K562 (cell line): Measurements from ENCODE around the gene AZU1. TPM values are rescaled to one million over a fixed set of nuclear protein-coding genes. Genes with fewer than 3 reads are reported as not detected.
A peak's percentile ranks its signal among the peaks of the same experiment; 100 is the strongest.

Experiments used
- CCNT2 ChIP-seq: IDR thresholded peaks from 2 replicates; pipeline ENCODE4 v1.6.1; 2011; ENCODE audit warnings: borderline replicate concordance, low read depth, mild to moderate bottlenecking, moderate library complexity, mixed read lengths, low read length; ENCODE audit not compliant: insufficient read length; ENCODE audit errors: extremely low read depth
- ESRRB ChIP-seq: fragments of 250-450 bp; sonication (Bioruptor Pico); IDR thresholded peaks from 2 replicates; pipeline ENCODE4 v1.5.0; 2020; ENCODE audit warnings: mild to moderate bottlenecking, moderate library complexity, borderline replicate concordance
- FOS ChIP-seq: IDR thresholded peaks from 3 replicates; pipeline ENCODE4 v1.6.1; 2011; ENCODE audit not compliant: insufficient read length; ENCODE audit errors: extremely low read depth
- GTF2F1 ChIP-seq: IDR thresholded peaks from 2 replicates; pipeline ENCODE4 v1.6.1; 2011; ENCODE audit warnings: low read depth, low read length, improper control_type of control experiment
- NFRKB ChIP-seq: fragments of 450-650 bp; IDR thresholded peaks from 2 replicates; pipeline ENCODE4 v1.6.1; 2016; ENCODE audit warnings: low read depth
- PRPF4 ChIP-seq: fragments of 200-400 bp; formaldehyde crosslinking; IDR thresholded peaks from one replicate; pipeline ENCODE4 v1.6.1; 2017; ENCODE audit warnings: low read length, low read depth, mild to moderate bottlenecking; ENCODE audit not compliant: insufficient read depth, poor library complexity, severe bottlenecking
- PTTG1 ChIP-seq: fragments of 450-650 bp; IDR thresholded peaks from 2 replicates; pipeline ENCODE4 v1.6.1; 2016; ENCODE audit warnings: low read depth, mild to moderate bottlenecking, missing genetic modification characterization, missing compliant biosample characterization
- PURB ChIP-seq: sonication (generic); formaldehyde crosslinking; IDR thresholded peaks from 2 replicates; pipeline ENCODE4 v1.9.0; 2021; ENCODE audit warnings: low read depth, mild to moderate bottlenecking, missing genetic modification reagents
- SIX5 ChIP-seq, 2 experiments: IDR thresholded peaks; 2 replicates each; pipeline ENCODE4 v1.6.1; 2011; ENCODE audit warnings: low read length in 2 of 2, borderline replicate concordance in 1 of 2, low read depth in 1 of 2, mild to moderate bottlenecking in 1 of 2, moderate library complexity in 1 of 2; ENCODE audit not compliant: insufficient read depth in 1 of 2
- STAG1 ChIP-seq: sonication (generic); formaldehyde crosslinking; IDR thresholded peaks from 2 replicates; pipeline ENCODE4 v1.5.0; 2020; ENCODE audit warnings: missing genetic modification reagents, borderline replicate concordance
- ZBTB7A ChIP-seq: IDR thresholded peaks from 2 replicates; pipeline ENCODE4 v1.6.1; 2011; ENCODE audit warnings: low read depth, mild to moderate bottlenecking, low read length, moderate library complexity, borderline replicate concordance; ENCODE audit not compliant: control insufficient read depth
- ZC3H4 ChIP-seq: sonication (generic); formaldehyde crosslinking; IDR thresholded peaks from 2 replicates; pipeline ENCODE4 v1.9.0; 2021; ENCODE audit warnings: missing genetic modification reagents, borderline replicate concordance
- ZNF584 ChIP-seq: fragments of 200-800 bp; sonication (Bioruptor generic); IDR thresholded peaks from 2 replicates; pipeline ENCODE4 v1.6.1; 2016; ENCODE audit warnings: low read depth, mild to moderate bottlenecking, missing genetic modification characterization, missing compliant biosample characterization
- polyA plus RNA-seq, 8 experiments: library from polyadenylated mRNA; depleted of rRNA in 4 of 8; stranded (reverse) in 5 of 8; unstranded in 3 of 8; fragments of >200 nt; fragmentation: Nextera tagmentation in 2 of 8; fragmentation: Illumina TruSeq in 1 of 8; extraction: Ambion mirVana in 2 of 8; extraction: Trizol in 1 of 8; gene quantifications; 2 replicates each; pipeline versions ENCODE4 v1.2.1 to v1.2.3, GENCODE V29; 2011 to 2014; ENCODE audit warnings: inconsistent platforms in 1 of 8, missing spikeins in 1 of 8
- total RNA-seq, 7 experiments: library from RNA; depleted of rRNA in 6 of 7; stranded (reverse); fragments of >200 nt in 6 of 7; fragmentation: Illumina TruSeq in 2 of 7; extraction: Trizol in 2 of 7; gene quantifications; 2 replicates each; pipeline versions ENCODE4 v1.2.1 to v1.2.3, GENCODE V29; 2011 to 2021; ENCODE audit warnings: low replicate concordance in 1 of 7
- TF ChIP-seq, protein P1 (sequence below): IDR thresholded peaks from 2 replicates; pipeline ENCODE4 v1.6.1; 2014; ENCODE audit warnings: antibody characterized with exemption
- TF ChIP-seq, protein P2 (sequence below): IDR thresholded peaks from 2 replicates; pipeline ENCODE4 v1.6.1; 2016; ENCODE audit warnings: missing genetic modification characterization, missing compliant biosample characterization
- TF ChIP-seq, protein P3 (sequence below), 2 experiments: fragments of 450-650 bp; IDR thresholded peaks; 2 replicates each; pipeline ENCODE4 v1.6.1; 2018; ENCODE audit warnings: mild to moderate bottlenecking in 2 of 2, low read depth in 1 of 2; ENCODE audit not compliant: partially characterized antibody in 2 of 2
- TF ChIP-seq, protein P4 (sequence below): fragments of 250-450 bp; sonication (Bioruptor Pico); IDR thresholded peaks from 2 replicates; pipeline ENCODE4 v1.8.0; 2022; ENCODE audit warnings: moderate library complexity, mild to moderate bottlenecking, inconsistent platforms

AZU1 gene
- total and polyA plus RNA-seq, 9 of the 15 experiments (the other 6 are each of a cell fraction or from before 2014, with no cell fraction given), result 0.29 to 1.9 (median 0.59) TPM; not detected in 3

DNA sequence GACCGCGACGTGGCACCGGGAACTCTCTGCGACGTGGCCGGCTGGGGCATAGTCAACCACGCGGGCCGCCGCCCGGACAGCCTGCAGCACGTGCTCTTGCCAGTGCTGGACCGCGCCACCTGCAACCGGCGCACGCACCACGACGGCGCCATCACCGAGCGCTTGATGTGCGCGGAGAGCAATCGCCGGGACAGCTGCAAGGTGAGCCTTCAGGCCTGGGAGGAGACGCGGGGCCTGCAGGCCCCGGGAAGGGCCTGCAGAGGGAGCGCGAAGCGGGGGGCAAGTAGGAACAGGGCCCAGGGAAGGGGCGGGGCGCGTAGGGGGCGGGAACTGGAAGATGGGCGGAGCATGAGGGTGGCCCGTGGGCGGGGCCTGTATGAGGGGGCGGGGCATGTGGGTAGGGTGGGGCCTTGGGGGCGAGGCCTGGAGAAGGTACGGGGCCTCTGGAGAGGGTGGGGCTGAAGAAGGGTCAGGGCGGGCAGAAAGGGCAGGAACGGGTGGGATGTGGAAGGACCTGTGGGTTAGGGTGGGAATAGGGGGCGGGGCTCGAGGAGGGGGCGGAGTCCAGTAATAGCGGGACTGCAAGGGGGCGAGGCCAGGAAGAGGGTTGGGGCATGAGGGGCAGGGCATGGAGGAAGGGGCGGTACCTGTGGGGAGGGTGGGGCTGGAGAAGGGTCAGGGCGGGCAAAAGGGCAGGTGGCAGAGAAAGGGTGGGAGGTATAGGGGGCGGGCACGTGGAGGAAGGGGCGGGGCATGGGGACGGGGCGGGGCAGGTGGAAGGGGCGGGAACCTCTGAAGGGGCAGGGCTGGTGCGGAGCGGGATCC, 34.3 kb downstream of the AZU1 start (continued):
- TF ChIP-seq, protein P1, sequence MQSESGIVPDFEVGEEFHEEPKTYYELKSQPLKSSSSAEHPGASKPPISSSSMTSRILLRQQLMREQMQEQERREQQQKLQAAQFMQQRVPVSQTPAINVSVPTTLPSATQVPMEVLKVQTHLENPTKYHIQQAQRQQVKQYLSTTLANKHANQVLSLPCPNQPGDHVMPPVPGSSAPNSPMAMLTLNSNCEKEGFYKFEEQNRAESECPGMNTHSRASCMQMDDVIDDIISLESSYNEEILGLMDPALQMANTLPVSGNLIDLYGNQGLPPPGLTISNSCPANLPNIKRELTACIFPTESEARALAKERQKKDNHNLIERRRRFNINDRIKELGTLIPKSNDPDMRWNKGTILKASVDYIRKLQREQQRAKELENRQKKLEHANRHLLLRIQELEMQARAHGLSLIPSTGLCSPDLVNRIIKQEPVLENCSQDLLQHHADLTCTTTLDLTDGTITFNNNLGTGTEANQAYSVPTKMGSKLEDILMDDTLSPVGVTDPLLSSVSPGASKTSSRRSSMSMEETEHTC, result no peak
- no peak for TF ChIP-seq PTTG1 (tag)
- TF ChIP-seq SIX5 (IDR thresholded peaks at IDR 0.05; ENCODE audit: borderline replicate concordance in 1 of 2, insufficient read depth in 1 of 2, low read depth in 1 of 2, low read length in 2 of 2), result no peak
- TF ChIP-seq, protein P2, sequence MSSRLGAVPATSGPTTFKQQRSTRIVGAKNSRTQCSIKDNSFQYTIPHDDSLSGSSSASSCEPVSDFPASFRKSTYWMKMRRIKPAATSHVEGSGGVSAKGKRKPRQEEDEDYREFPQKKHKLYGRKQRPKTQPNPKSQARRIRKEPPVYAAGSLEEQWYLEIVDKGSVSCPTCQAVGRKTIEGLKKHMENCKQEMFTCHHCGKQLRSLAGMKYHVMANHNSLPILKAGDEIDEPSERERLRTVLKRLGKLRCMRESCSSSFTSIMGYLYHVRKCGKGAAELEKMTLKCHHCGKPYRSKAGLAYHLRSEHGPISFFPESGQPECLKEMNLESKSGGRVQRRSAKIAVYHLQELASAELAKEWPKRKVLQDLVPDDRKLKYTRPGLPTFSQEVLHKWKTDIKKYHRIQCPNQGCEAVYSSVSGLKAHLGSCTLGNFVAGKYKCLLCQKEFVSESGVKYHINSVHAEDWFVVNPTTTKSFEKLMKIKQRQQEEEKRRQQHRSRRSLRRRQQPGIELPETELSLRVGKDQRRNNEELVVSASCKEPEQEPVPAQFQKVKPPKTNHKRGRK (tag), result no peak
- TF ChIP-seq FOS, result no peak
- no peak for TF ChIP-seq PRPF4
- no peak; the same call in 1 of the 2 replicates for TF ChIP-seq ZBTB7A
- TF ChIP-seq ZC3H4 (CRISPR knock-in tag), result no peak
- TF ChIP-seq, protein P3, sequence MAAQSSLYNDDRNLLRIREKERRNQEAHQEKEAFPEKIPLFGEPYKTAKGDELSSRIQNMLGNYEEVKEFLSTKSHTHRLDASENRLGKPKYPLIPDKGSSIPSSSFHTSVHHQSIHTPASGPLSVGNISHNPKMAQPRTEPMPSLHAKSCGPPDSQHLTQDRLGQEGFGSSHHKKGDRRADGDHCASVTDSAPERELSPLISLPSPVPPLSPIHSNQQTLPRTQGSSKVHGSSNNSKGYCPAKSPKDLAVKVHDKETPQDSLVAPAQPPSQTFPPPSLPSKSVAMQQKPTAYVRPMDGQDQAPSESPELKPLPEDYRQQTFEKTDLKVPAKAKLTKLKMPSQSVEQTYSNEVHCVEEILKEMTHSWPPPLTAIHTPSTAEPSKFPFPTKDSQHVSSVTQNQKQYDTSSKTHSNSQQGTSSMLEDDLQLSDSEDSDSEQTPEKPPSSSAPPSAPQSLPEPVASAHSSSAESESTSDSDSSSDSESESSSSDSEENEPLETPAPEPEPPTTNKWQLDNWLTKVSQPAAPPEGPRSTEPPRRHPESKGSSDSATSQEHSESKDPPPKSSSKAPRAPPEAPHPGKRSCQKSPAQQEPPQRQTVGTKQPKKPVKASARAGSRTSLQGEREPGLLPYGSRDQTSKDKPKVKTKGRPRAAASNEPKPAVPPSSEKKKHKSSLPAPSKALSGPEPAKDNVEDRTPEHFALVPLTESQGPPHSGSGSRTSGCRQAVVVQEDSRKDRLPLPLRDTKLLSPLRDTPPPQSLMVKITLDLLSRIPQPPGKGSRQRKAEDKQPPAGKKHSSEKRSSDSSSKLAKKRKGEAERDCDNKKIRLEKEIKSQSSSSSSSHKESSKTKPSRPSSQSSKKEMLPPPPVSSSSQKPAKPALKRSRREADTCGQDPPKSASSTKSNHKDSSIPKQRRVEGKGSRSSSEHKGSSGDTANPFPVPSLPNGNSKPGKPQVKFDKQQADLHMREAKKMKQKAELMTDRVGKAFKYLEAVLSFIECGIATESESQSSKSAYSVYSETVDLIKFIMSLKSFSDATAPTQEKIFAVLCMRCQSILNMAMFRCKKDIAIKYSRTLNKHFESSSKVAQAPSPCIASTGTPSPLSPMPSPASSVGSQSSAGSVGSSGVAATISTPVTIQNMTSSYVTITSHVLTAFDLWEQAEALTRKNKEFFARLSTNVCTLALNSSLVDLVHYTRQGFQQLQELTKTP (IDR thresholded peaks at IDR 0.05; ENCODE audit: low read depth in 1 of 2, partially characterized antibody in 2 of 2), result no peak
- no peak for TF ChIP-seq NFRKB
- no peak for TF ChIP-seq ZNF584 (CRISPR knock-in tag)
- TF ChIP-seq GTF2F1, result no peak; the same call in 1 of the 2 replicates
- TF ChIP-seq ESRRB (CRISPR knock-in tag), result no peak
- no peak for TF ChIP-seq PURB (CRISPR knock-in tag)
- TF ChIP-seq STAG1, result no peak
- TF ChIP-seq, protein P4, sequence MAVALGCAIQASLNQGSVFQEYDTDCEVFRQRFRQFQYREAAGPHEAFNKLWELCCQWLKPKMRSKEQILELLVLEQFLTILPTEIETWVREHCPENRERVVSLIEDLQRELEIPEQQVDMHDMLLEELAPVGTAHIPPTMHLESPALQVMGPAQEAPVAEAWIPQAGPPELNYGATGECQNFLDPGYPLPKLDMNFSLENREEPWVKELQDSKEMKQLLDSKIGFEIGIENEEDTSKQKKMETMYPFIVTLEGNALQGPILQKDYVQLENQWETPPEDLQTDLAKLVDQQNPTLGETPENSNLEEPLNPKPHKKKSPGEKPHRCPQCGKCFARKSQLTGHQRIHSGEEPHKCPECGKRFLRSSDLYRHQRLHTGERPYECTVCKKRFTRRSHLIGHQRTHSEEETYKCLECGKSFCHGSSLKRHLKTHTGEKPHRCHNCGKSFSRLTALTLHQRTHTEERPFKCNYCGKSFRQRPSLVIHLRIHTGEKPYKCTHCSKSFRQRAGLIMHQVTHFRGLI (CRISPR knock-in tag), result no peak
- peak; percentile 71 for TF ChIP-seq CCNT2
